ENCODE data around the gene NAPSA.
"Not testable (repeated sequence)": the region's sequence is repeated elsewhere in the genome, so short reads cannot be mapped to it uniquely, and the experiment has no call there.

Gene NAPSA

GRCh38 chr19:50329926-50330294 is 35.5 kb downstream of the NAPSA start:
- not testable (repeated sequence) for FAIRE-seq

DNA sequence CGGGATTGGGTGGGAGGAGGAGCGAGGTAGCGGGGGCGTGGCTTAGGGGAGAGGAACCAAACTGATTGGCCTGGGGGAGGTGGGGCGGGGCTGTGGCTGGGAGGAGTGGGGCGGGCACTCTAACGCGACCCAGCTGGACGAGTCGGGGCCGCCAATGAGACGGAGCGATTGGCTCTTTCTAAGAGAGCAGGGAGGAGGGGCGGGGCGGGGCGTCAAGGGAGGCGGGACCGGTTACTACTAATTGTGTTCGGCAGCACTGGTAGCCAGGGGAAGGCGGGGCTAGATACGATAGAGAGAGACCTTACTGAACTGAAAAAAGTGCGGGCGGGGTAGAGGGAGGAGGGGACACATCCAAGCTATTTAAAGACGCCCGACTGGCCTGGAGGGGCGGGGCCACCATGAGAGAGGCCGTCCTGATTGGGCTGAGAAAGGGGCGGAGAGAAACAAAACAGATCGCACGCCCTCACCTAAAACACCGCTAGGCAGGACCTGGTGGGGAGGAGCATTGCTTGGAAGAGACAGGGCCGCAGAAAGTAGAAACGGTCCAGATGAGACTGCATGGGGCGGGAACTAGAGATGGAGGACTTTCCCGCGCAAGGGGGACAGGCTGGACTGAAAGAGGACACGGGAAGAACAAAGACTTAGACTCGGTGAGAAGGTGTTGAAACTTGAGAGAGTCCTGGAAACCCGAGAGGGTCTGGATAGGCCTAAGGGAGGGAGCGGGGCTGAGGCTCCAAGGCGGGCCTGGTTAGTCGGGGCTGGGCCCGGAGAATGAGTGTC is 36.1 kb downstream of the NAPSA start, which contains the start of gene KCNC3:
Gene KCNC3, minus strand, starts transcription at position 232 of the 780 bp plus-strand sequence. CDS start 295 bp downstream, outside the sequence.
- no peak for FAIRE-seq

- no peak for FAIRE-seq
Observed at GRCh38 chr19:50328873-50329145, 36.6 kb downstream of the NAPSA start.

- FAIRE-seq = no peak
Observed at GRCh38 chr19:50328224-50328872, 37.1 kb downstream of the NAPSA start.

- FAIRE-seq = no peak
Observed at GRCh38 chr19:50327461-50328223, 37.8 kb downstream of the NAPSA start.

DNA sequence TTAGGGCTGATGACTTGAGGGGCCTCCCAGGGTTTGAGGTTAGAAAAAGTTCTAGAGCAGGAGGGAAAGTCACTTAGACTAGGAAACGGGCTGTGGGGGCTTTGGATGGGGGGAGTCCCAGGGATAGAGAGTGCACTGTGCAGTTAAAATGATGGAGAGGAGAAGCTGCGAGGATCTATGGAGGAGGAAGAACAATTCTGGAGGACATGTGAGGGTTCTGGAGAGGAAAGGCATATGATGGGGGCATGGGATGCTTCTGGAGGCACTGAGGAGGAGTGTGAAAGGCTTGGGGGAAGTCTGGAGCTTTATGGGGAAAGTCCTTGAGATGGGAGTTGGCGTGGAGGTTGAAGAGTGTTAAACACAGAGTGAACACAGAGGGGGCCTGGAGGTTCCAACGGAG is 38.4 kb downstream of the NAPSA start:
- no peak for FAIRE-seq

DNA sequence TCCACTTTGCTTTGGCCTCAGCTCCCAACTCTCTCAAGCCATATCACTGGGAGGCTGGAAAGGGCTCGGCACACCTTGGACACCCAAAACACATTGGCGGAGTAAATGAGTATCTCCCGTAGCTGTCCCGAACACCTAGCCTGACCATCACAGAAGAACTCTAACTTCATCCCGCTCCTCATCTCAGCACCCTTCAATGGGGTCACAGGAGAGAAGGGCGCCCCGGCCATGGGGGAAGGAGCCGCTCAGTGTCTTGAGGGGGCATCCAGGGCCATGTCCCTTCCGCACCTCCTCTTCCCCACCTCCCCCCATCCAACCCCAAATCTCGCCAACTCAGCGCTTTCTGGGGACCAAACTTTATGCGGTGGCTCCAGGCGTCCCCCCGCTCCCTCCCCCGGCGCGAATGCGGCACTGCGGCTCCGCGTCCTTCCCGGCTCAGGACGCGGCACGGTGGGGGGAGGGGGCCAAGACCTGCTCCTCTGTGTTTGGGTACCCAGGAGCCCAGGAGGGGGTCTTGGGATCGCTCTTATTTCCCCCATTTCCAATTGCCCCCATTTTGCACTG is 39.3 kb downstream of the NAPSA start:
- no peak for FAIRE-seq

GRCh38 chr19:50325310-50326100 is 39.9 kb downstream of the NAPSA start:
- no peak for FAIRE-seq

- no peak for FAIRE-seq
Observed at GRCh38 chr19:50324331-50324730, 41.1 kb downstream of the NAPSA start.

DNA sequence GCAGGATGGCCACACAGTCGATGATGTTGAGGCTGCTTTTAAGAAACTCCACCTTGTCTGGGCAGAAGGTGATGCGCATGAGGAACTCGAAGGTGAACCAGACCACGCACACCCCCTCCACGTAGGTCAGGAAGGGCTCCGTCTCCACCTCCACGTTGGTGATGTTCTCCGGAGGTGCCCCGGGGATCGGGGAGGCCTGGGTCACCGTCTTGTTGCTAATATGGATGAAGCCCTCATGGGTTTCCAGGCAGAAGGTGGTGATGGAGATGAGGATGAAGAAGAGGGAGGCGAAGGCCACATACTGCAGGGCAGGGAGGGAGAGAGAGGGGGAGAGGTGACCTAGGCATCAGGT is 41.7 kb downstream of the NAPSA start:
- FAIRE-seq = no peak

DNA sequence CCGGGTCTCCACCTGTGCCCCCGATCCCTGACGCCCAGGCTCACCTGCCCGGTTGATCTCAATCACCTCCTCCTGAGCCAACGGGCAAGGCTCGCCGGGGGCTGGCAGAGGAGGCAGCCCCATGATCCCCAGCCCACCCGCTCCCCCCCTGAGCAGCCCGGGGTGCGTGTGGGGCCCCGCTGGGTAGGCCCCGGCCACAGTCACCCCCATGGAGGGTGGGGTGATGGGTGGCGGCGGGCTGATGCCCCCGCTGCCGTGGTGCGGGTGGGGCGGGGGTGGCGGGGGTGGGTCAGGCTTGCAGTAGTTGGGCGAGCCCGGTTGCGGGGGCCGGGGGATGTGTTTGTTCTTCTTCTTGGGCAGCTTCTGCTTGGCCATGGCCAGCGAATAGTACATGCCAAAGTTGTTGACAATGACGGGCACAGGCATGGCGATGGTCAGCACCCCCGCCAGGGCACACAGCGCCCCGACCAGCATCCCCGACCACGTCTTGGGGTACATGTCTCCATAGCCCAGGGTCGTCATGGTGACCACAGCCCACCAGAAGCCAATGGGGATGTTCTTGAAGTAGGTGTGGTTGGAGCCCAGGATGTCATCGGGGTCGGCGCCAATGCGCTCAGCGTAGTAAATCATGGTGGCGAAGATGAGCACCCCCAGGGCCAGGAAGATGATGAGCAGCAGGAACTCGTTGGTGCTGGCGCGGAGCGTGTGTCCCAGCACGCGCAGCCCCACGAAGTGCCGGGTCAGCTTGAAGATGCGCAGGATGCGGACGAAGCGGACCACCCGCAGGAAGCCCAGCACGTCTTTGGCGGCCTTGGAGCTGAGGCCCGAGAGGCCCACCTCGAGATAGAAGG is 42.3 kb downstream of the NAPSA start:
- FAIRE-seq = no peak

DNA sequence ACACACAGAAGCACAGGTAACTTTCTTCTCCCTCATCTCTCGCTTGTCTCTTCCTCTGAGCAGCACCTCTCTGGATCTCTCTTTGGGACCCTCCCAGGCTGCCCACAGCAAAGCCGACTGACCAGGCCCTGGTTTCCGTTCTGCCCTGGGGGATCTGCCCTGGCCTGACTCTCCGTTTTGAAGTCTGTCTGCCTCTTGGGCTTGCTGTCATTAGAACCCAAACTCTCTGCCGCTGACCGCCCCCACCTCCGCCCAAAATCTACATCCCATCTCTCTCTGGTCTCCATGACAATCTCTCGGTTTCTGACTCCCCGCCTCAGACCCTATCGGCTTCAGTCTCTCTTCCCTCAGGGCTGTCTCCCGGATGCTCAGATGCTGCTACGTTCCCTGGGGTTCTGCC is 43.2 kb downstream of the NAPSA start:
- no peak for FAIRE-seq

DNA sequence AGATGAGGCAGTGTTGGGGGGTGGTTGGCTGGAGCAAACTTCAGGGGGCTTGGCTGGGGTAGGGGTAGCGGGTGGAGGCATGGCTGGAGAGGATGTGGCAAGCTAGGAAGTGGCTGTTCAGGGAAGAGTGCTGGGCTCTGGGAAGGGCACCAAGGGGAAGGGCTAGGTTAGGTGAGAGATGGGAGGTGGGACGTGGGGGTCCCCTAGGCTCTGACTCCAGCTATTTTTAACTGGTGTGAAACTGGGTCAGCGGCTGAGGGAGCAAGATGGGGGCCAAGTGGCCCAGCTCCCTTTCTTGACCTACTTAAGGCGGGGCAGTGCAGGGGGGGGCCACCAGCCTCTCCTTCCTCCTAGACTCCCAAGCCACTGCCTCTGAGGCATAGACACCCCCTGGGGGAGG is 43.6 kb downstream of the NAPSA start:
- FAIRE-seq = no peak

DNA sequence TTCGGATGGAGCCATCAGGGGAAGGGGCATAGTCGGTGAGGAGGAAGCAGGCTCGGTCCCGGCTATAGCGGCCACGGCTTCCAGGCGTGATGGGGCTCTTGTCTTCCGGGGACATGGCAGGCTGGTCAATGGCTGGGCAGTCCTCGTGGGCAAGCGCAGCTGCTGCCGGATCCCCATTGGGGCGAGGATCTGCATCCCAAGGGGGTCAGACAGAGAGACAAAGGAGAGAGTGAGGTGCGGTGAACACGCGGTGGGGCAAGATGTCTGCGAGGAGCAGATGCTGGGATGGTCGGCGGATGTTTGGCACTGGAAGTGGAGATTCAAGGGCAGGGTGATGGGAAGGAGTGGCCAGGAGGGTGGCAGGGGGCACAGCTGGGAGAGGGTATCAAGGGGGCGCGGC is 44.8 kb downstream of the NAPSA start:
- FAIRE-seq = no peak

DNA sequence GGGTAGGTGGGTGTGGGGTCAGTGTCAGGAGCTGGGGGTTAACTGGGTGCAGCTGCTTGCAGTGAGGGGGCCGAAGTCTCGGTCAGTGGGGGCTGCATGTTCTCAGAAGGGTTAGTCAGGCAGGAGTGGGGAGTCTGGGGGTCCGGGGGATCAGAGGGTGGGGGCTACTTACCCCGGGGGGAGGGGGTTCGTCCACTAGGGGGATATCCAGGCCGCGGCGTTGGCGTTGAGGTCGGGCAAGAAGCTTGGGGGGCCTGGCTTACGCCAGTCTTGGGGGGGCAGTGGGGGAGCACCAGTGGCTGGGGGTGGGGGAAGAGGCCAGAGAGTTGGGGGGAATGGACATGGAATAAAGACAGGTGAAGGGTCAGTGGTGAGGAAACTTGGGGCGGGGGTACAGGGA is 45.4 kb downstream of the NAPSA start:
- no peak for FAIRE-seq

GRCh38 chr19:50319156-50319555 is 46.3 kb downstream of the NAPSA start:
- no peak for FAIRE-seq

DNA sequence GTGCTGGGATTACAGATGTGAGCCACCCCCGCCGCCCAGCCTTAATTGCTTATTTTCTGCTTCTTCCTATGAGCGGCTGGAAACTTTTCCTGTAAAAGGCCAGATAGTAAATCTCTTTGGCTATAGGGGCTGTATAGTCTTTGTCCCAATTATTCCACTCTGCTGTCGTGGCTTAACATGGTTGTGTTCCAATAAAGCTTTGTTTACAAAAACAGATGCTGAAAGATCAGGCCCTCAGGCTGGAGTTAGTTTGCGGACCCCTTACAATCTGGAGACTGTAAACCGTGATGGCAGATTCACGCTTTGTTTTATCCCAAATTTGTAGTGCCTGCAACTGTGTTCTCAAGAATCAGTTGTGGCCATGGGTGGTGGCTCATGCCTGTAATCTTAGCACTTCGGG is 47.0 kb downstream of the NAPSA start:
- no peak for FAIRE-seq

DNA sequence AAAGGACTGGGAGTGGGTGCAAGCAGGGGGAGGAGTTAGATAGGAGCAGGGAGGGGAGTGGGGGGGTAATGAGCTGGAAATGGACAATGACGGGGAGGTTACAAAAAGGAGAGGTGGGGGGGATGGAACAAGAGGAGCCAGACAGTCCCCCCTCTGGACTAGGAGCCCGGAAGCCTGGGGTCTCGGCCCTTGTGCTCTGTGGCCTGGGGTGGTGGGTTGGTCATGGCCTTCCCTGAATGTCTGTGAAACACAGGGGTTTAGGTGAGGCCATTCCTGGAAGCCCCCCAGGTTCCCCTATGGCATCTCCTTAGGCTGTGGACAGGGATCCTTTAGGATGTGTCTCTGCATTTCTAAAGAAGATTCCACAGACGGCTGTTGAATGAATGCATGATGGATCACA is 48.3 kb downstream of the NAPSA start:
- no peak for FAIRE-seq

- FAIRE-seq = no peak
Observed at GRCh38 chr19:50315773-50316448, 49.5 kb downstream of the NAPSA start.

DNA sequence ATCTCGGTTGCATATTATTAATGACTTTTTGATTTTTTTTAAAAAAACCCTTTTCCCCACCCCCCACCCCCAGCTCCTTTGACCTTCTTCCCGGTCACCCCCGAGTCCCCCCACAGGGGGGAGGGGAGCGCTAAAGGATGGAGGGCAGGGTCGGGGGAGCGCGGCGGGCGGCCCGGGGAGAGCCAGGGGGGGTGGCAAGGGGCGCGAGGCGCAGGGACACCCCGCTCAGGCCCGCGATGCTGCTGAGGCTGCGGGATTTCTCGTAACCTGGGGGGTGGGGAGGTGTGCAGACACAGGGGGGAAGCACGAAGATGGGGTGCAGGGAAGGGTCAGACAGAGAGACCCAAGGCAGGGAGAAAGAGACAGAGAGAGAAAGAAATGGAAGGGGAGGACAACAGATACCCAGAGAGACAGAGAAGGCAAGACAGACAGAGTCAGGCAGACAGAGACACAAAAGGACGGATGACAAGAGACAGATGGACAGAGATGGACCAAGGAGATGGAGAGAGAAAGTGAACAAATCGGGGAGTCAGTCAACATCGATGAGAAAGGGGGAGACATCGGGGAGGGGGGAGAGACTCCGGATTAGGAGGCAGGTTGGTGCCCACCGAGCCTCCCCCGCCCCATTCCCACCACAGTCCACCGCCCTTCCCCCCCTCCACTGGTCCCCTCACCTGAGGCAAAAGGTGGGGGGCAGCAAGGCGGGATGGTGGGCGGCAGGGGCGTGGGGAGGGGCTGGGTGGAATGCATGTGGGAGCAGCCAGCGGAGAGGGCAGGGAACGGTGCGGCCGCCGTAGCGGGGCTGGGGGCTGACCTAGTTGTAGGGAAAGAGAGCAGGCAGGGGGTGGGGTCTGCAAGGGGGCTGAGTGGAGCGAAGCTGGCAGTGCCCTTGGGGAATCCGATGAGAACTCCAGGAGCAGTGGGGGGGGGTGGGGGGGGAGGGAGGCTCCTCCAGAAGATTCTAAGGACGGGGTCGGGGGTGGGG is 50.4 kb downstream of the NAPSA start:
- no peak for FAIRE-seq
